Measurements from ENCODE around the gene SDR39U1.

Gene SDR39U1

GRCh38 chr14:24441485-24441884, 1.1 kb downstream of the SDR39U1 start:
- DNase-seq, result no peak

GRCh38 chr14:24440606-24441399, 1.8 kb downstream of the SDR39U1 start:
- no peak for DNase-seq

- DNase-seq, result no peak
Observed at GRCh38 chr14:24439830-24440605, 2.6 kb downstream of the SDR39U1 start.

- no peak for DNase-seq
Observed at GRCh38 chr14:24439257-24439656, 3.3 kb downstream of the SDR39U1 start.

GRCh38 chr14:24438223-24439097, 4.1 kb downstream of the SDR39U1 start:
- no peak for DNase-seq

- no peak for DNase-seq
Observed at GRCh38 chr14:24437736-24438067, 4.9 kb downstream of the SDR39U1 start.

GRCh38 chr14:24437020-24437735, 5.4 kb downstream of the SDR39U1 start:
- no peak for DNase-seq

- peak; percentile 60 to 68 for DNase-seq
Observed at GRCh38 chr14:24436355-24437019, 6.1 kb downstream of the SDR39U1 start.

GRCh38 chr14:24435998-24436354, 6.6 kb downstream of the SDR39U1 start:
- peak in 1 of 2 experiments; percentile 26 for DNase-seq

GRCh38 chr14:24435192-24435810, 7.3 kb downstream of the SDR39U1 start:
- no peak for DNase-seq

- DNase-seq, result no peak
Observed at GRCh38 chr14:24434676-24435075, 7.9 kb downstream of the SDR39U1 start.

- DNase-seq, result no peak
Observed at GRCh38 chr14:24434036-24434435, 8.5 kb downstream of the SDR39U1 start.

GRCh38 chr14:24432259-24433131, 10.1 kb downstream of the SDR39U1 start:
- no peak for DNase-seq

GRCh38 chr14:24431569-24432258, 10.9 kb downstream of the SDR39U1 start:
- peak; percentile 85 to 89 for DNase-seq

GRCh38 chr14:24430682-24431568, 11.7 kb downstream of the SDR39U1 start:
- no peak for DNase-seq

GRCh38 chr14:24430143-24430681, 12.4 kb downstream of the SDR39U1 start:
- peak; percentile 5 to 40 for DNase-seq

GRCh38 chr14:24429395-24430142, 13.0 kb downstream of the SDR39U1 start, which contains the start of the genes CBLN3 and KHNYN:
Gene CBLN3 (minus strand): TSS chr14:24429668. CDS start chr14:24429054, 614 bp downstream.
Gene KHNYN (plus strand): TSS chr14:24429954. CDS start chr14:24430731, 777 bp downstream.
- DNase-seq, result peak; percentile 57 to 84
